Caco-2 (cell line): ENCODE measurements around the gene CHMP3. TPM values are rescaled to one million over a fixed set of nuclear protein-coding genes. Genes with fewer than 3 reads are reported as not detected.

Experiments
- BruUV-seq: library from RNA; stranded (reverse); fragments of 400-500 nt; replicated peaks from 2 replicates; lab custom pipeline; 2021; lab: Mats Ljungman, UMichigan
- CTCF ChIA-PET: fragments of 300-600 bp; sonication (Branson Sonifier 250); formaldehyde crosslinking; loops from one replicate; lab custom pipeline; 2022; ENCODE audit warnings: antibody characterized with exemption; lab: Charles Lee
- POLR2A ChIA-PET: fragments of 300-600 bp; sonication (Branson Sonifier 250); formaldehyde crosslinking; loops from one replicate; lab custom pipeline; 2022; ENCODE audit warnings: antibody characterized with exemption; lab: Charles Lee
- DNase-seq, 2 experiments: peaks; one replicate each; pipeline versions ENCODE4 v3.0.0 to v3.0.0-alpha.2; 2020 to 2022
- H3K27me3 ChIP-seq: replicated peaks from 2 replicates; pipeline ENCODE4 v1.6.0; 2011; ENCODE audit warnings: low read length; ENCODE audit not compliant: control insufficient read depth, insufficient read depth
- H3K36me3 ChIP-seq: 2 replicates; pipeline ENCODE4 v1.5.1; 2011; ENCODE audit warnings: low read length; ENCODE audit not compliant: control insufficient read depth, insufficient read depth
- H3K4me1 ChIP-seq: fragments of 250-450 bp; sonication (Bioruptor Pico); 2 replicates; pipeline ENCODE4 v1.5.1; 2020; ENCODE audit warnings: mild to moderate bottlenecking
- H3K4me3 ChIP-seq: 2 replicates; pipeline ENCODE4 v1.5.1; 2011; ENCODE audit warnings: low read depth, mild to moderate bottlenecking, control low read depth, low read length
- H3K9me3 ChIP-seq: fragments of 250-450 bp; sonication (Bioruptor Pico); 2 replicates; pipeline ENCODE4 v1.5.1; 2020; ENCODE audit warnings: mild to moderate bottlenecking, moderate library complexity
- H3K27ac Mint-ChIP-seq: one replicate; pipeline ENCODE4 v1.8.0; 2022; ENCODE audit warnings: mixed read lengths; ENCODE audit not compliant: unreplicated experiment
- H3K27me3 Mint-ChIP-seq: one replicate; pipeline ENCODE4 v1.8.0; 2022; ENCODE audit warnings: mixed read lengths; ENCODE audit not compliant: insufficient read depth, unreplicated experiment
- H3K36me3 Mint-ChIP-seq: one replicate; pipeline ENCODE4 v1.8.0; 2022; ENCODE audit warnings: mild to moderate bottlenecking, mixed read lengths; ENCODE audit not compliant: insufficient read depth, unreplicated experiment
- H3K4me1 Mint-ChIP-seq: one replicate; pipeline ENCODE4 v1.8.0; 2022; ENCODE audit warnings: low read depth, mixed read lengths; ENCODE audit not compliant: unreplicated experiment
- H3K4me3 Mint-ChIP-seq: one replicate; pipeline ENCODE4 v1.8.0; 2022; ENCODE audit warnings: mild to moderate bottlenecking, moderate library complexity, mixed read lengths; ENCODE audit not compliant: unreplicated experiment
- H3K9me3 Mint-ChIP-seq: one replicate; pipeline ENCODE4 v1.8.0; 2022; ENCODE audit warnings: mixed read lengths; ENCODE audit not compliant: unreplicated experiment
- CTCF ChIP-seq, 2 experiments: fragments of 200-600 bp in 1 of 2; IDR thresholded peaks; 1 replicate in 1 of 2; 2 replicates in 1 of 2; pipeline versions ENCODE4 v1.5.1 to v1.8.0; 2011 to 2022; ENCODE audit warnings: antibody characterized with exemption in 1 of 2, control low read depth in 1 of 2, inconsistent platforms in 1 of 2, low read depth in 1 of 2, low read length in 1 of 2, mild to moderate bottlenecking in 1 of 2, moderate library complexity in 1 of 2; ENCODE audit not compliant: insufficient read depth in 1 of 2, severe bottlenecking in 1 of 2, unreplicated experiment in 1 of 2
- intact Hi-C: fragments of 100-400 bp; cut with micrococcal nuclease; formaldehyde crosslinking; loops from one replicate; pipeline ENCODE4 v1.10.0; 2022; ENCODE audit not compliant: unreplicated experiment
- total RNA-seq: library from RNA; stranded (reverse); gene quantifications from 2 replicates; pipeline ENCODE4 v1.2.3, GENCODE V29; 2022

The CHMP3 gene
- total RNA-seq, 1 experiment from 2014 or later = 93.5 TPM

GRCh38 chr2:86488561-86489250 lies 74.5 kb downstream of the CHMP3 start:
- peaks cover 84% of the 10 kb centered on the region for H3K36me3 Mint-ChIP-seq
- Histone ChIP-seq H3K4me3 (no peak overlapping the region), H3K4me1 (peaks cover 27% of the 10 kb centered on the region), H3K9me3 (no peaks in the 10 kb centered on the region), H3K36me3 (peaks cover 9% of the 10 kb centered on the region), H3K27me3 (no peaks in the 10 kb centered on the region)
- H3K27ac Mint-ChIP-seq = no peak overlapping the region
- DNase-seq = no peak
- H3K4me3 Mint-ChIP-seq = no peak overlapping the region
- H3K9me3 Mint-ChIP-seq = no peaks in the 10 kb centered on the region
- intact Hi-C loops = loop anchor here (10.0 kb wide), 1 partner anchor 94 kb away; no protein-coding TSS in a partner anchor
- H3K4me1 Mint-ChIP-seq = peaks cover 10% of the 10 kb centered on the region
- BruUV-seq = no TSS peak
- no peak for TF ChIP-seq CTCF (IDR thresholded peaks at IDR 0.05; ENCODE audit: insufficient read depth in 1 of 2, low read depth in 1 of 2, low read length in 1 of 2, severe bottlenecking in 1 of 2, unreplicated experiment in 1 of 2)
- ChIA-PET POLR2A (no interaction called here), CTCF (no interaction called here)
- H3K27me3 Mint-ChIP-seq = no peaks in the 10 kb centered on the region

- peaks cover 92% of the 10 kb centered on the region for H3K36me3 Mint-ChIP-seq
- Histone ChIP-seq H3K4me3 (no peak overlapping the region), H3K4me1 (peaks cover 19% of the 10 kb centered on the region), H3K36me3 (peaks cover 11% of the 10 kb centered on the region), H3K27me3 (no peaks in the 10 kb centered on the region), H3K9me3 (no peaks in the 10 kb centered on the region)
- H3K27me3 Mint-ChIP-seq = no peaks in the 10 kb centered on the region
- ChIA-PET CTCF (interaction anchor here (0.6 kb wide), 1 partner anchor 335 kb away, joined by 3 read pairs; no protein-coding TSS in a partner anchor), POLR2A (no interaction called here)
- no peak for TF ChIP-seq CTCF (IDR thresholded peaks at IDR 0.05; ENCODE audit: insufficient read depth in 1 of 2, low read depth in 1 of 2, low read length in 1 of 2, severe bottlenecking in 1 of 2, unreplicated experiment in 1 of 2)
- H3K27ac Mint-ChIP-seq = no peak overlapping the region
- H3K9me3 Mint-ChIP-seq = no peaks in the 10 kb centered on the region
- H3K4me3 Mint-ChIP-seq = no peak overlapping the region
- no peak for DNase-seq
- intact Hi-C loops = loop anchor here (10.0 kb wide), 1 partner anchor 92 kb away; no protein-coding TSS in a partner anchor
- BruUV-seq = no TSS peak
- H3K4me1 Mint-ChIP-seq = peaks cover 10% of the 10 kb centered on the region
Observed at GRCh38 chr2:86487062-86487461, 76.2 kb downstream of the CHMP3 start.

GRCh38 chr2:86485802-86486201 lies 77.4 kb downstream of the CHMP3 start:
- no peak for TF ChIP-seq CTCF (IDR thresholded peaks at IDR 0.05; ENCODE audit: insufficient read depth in 1 of 2, low read depth in 1 of 2, low read length in 1 of 2, severe bottlenecking in 1 of 2, unreplicated experiment in 1 of 2)
- BruUV-seq = no TSS peak
- Mint-ChIP-seq H3K4me3 (no peak overlapping the region), H3K27ac (no peak overlapping the region), H3K4me1 (peaks cover under 1% of the 10 kb centered on the region), H3K9me3 (no peaks in the 10 kb centered on the region), H3K36me3 (peaks cover 91% of the 10 kb centered on the region), H3K27me3 (no peaks in the 10 kb centered on the region)
- intact Hi-C loops = loop anchor here (10.0 kb wide), 1 partner anchor 91 kb away; no protein-coding TSS in a partner anchor
- ChIA-PET POLR2A (interaction anchor here (0.5 kb wide), 1 partner anchor 19 kb away, joined by 4 read pairs; no protein-coding TSS in a partner anchor), CTCF (no interaction called here)
- H3K9me3 ChIP-seq = no peaks in the 10 kb centered on the region
- peaks cover 11% of the 10 kb centered on the region for H3K36me3 ChIP-seq
- H3K4me1 ChIP-seq = peaks cover 6% of the 10 kb centered on the region
- no peaks in the 10 kb centered on the region for H3K27me3 ChIP-seq
- no peak overlapping the region for H3K4me3 ChIP-seq
- DNase-seq = no peak
